H1 (cell line): ENCODE measurements around the gene SRRM2. TPM values are rescaled to one million over a fixed set of nuclear protein-coding genes. Genes with fewer than 3 reads are reported as not detected.

Experiments used
- CHD2 ChIP-seq: IDR thresholded peaks from 2 replicates; pipeline ENCODE4 v1.6.1; 2012; ENCODE audit warnings: low read length, improper control_type of control experiment
- CHD7 ChIP-seq: fragments of 300-600 bp; sonication (generic); IDR thresholded peaks from 2 replicates; pipeline ENCODE4 v1.7.1; 2012; ENCODE audit warnings: low read length, moderate library complexity, mild to moderate bottlenecking, inconsistent platforms; ENCODE audit not compliant: insufficient replicate concordance
- CREB1 ChIP-seq: IDR thresholded peaks from 2 replicates; pipeline ENCODE4 v1.6.1; 2012; ENCODE audit warnings: inconsistent platforms
- EP300 ChIP-seq, 2 experiments: IDR thresholded peaks; 1 replicate in 1 of 2; 2 replicates in 1 of 2; pipeline ENCODE4 v1.6.1; 2011 to 2012; ENCODE audit warnings: low read depth in 2 of 2, low read length in 2 of 2, mild to moderate bottlenecking in 2 of 2, borderline replicate concordance in 1 of 2, inconsistent platforms in 1 of 2, moderate library complexity in 1 of 2
- JUN ChIP-seq: IDR thresholded peaks from 2 replicates; pipeline ENCODE4 v1.6.1; 2011; ENCODE audit warnings: low read depth, mild to moderate bottlenecking, improper control_type of control experiment, low read length
- KDM5A ChIP-seq: fragments of 200-600 bp; IDR thresholded peaks from 2 replicates; pipeline ENCODE4 v1.7.1; 2012; ENCODE audit warnings: mild to moderate bottlenecking, low read length, inconsistent platforms, mixed read lengths
- MAFK ChIP-seq: IDR thresholded peaks from 2 replicates; pipeline ENCODE4 v1.6.1; 2012; ENCODE audit warnings: low read depth, mild to moderate bottlenecking, improper control_type of control experiment, low read length
- RXRA ChIP-seq: IDR thresholded peaks from 2 replicates; pipeline ENCODE4 v1.6.1; 2011; ENCODE audit warnings: low read depth, mild to moderate bottlenecking, low read length, moderate library complexity; ENCODE audit not compliant: insufficient read depth
- SAP30 ChIP-seq: fragments of 300-600 bp; sonication (generic); IDR thresholded peaks from 2 replicates; pipeline ENCODE4 v1.7.1; 2012; ENCODE audit warnings: low read length, moderate library complexity, mild to moderate bottlenecking, inconsistent platforms; ENCODE audit not compliant: insufficient read depth, insufficient replicate concordance
- ZNF274 ChIP-seq: IDR thresholded peaks from 2 replicates; pipeline ENCODE4 v1.7.0; 2012; ENCODE audit warnings: low read length, borderline replicate concordance; ENCODE audit errors: extremely low read depth
- polyA plus RNA-seq, 7 experiments: library from polyadenylated mRNA; depleted of rRNA in 3 of 7; stranded (reverse) in 5 of 7; unstranded in 2 of 7; fragments of >200 nt in 5 of 7; fragments of 200-250 nt in 2 of 7; gene quantifications; 1 replicate in 5 of 7; 2 replicates in 1 of 7; 4 replicates in 1 of 7; pipeline versions ENCODE4 v1.2.1 to v1.2.3, GENCODE V29; 2011 to 2013; ENCODE audit warnings: missing spikeins in 2 of 7, mixed read lengths in 2 of 7
- total RNA-seq: library from RNA; stranded (reverse); fragmentation: NEBNext Ultra II Directional; extraction: Animal tissue kit (Norgen Biotek cat#: 25700); gene quantifications from 2 replicates; pipeline ENCODE4 v1.2.1, GENCODE V29; 2021

The SRRM2 gene
- total and polyA plus RNA-seq, 2 of the 8 experiments (the other 6 are each of a cell fraction or from before 2014, with no cell fraction given) = 300 to 579 TPM

DNA sequence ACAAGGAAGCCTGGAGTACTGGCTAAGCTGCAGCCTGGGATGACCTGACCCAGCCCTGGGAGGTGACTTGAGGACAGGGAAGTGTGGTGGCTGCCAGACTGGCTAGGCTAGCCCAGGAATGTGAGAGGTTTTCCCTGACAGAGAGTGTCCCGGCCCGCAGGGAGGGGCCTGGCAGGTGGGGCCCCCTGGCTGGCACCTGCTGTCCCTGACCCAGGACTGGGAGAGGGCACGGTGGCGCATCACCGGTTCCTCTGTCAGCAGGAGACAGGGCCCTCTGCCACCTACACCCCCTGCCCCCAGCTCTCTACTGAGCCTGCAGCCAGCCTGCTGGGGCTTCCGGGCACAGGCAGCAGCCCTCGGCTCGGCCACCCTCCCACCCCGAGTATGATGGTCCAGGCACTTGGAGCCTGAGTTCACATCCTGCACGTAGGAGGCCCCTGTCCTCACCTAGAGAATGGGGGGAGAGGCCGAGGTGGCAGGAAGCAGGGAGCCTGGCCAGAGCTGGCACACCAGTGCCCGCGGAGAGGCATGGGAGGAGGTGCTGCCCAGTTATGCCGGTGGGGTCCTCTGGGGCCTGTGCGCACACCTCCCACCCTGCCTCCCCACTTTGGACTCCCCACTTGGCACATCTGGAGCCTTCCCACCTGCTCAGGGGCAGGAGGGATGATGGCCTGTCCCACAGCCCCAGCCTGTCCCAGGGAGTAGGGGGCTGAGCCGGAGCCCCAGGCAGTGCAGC is 32.9 kb upstream of the SRRM2 start (continued):
- TF ChIP-seq CHD7 = no peak
- TF ChIP-seq JUN = no peak
- TF ChIP-seq ZNF274 = no peak
- no peak for TF ChIP-seq CREB1
- no peak for TF ChIP-seq EP300 (IDR thresholded peaks at IDR 0.05; ENCODE audit: borderline replicate concordance in 1 of 2, low read depth in 2 of 2, low read length in 2 of 2)
- TF ChIP-seq KDM5A = no peak
- no peak for TF ChIP-seq RXRA
- no peak for TF ChIP-seq SAP30
- TF ChIP-seq CHD2 = no peak
- no peak for TF ChIP-seq MAFK
